Left ventricle myocardium inferior (tissue), 1 donor: ENCODE results near the gene NRF1. TPM values are rescaled to one million over a fixed set of nuclear protein-coding genes. Genes with fewer than 3 reads are reported as not detected.

ENCODE experiments used
- DNase-seq: peaks from one replicate; pipeline ENCODE4 v3.0.0-alpha.2; 2020
- H3K27ac ChIP-seq: fragments of 200-600 bp; replicated peaks from 2 replicates; pipeline ENCODE4 v1.8.0; 2021
- H3K27me3 ChIP-seq: fragments of 200-600 bp; 2 replicates; pipeline ENCODE4 v1.8.0; 2021; ENCODE audit warnings: low read depth
- H3K36me3 ChIP-seq: fragments of 200-600 bp; 2 replicates; pipeline ENCODE4 v1.8.0; 2021
- H3K4me1 ChIP-seq: fragments of 200-600 bp; 2 replicates; pipeline ENCODE4 v1.8.0; 2021
- H3K4me3 ChIP-seq: fragments of 200-600 bp; 2 replicates; pipeline ENCODE4 v1.8.0; 2021; ENCODE audit warnings: mild to moderate bottlenecking, moderate library complexity
- H3K9me3 ChIP-seq: fragments of 200-600 bp; replicated peaks from 2 replicates; pipeline ENCODE4 v1.8.0; 2021
- intact Hi-C: fragments of 100-400 bp; cut with micrococcal nuclease; formaldehyde crosslinking; loops from one replicate; pipeline ENCODE4 v1.11.0; 2022
- total RNA-seq: library from RNA; stranded (reverse); fragmentation: NEBNext Ultra II Directional; extraction: Animal tissue kit (Norgen Biotek cat#: 25700); gene quantifications from one replicate; pipeline ENCODE4 v1.2.1, GENCODE V29; 2021
- TF ChIP-seq, protein P1 (sequence below): fragments of 200-600 bp; IDR thresholded peaks from 2 replicates; pipeline ENCODE4 v1.8.0; 2021; ENCODE audit warnings: antibody characterized with exemption, mild to moderate bottlenecking, borderline replicate concordance
- donor health status: DM: no; HTN: yes; CAD: no; lungs with severe emphysema.

Gene NRF1
- total RNA-seq, 1 donor from 2014 or later, result 9.6 TPM

DNA sequence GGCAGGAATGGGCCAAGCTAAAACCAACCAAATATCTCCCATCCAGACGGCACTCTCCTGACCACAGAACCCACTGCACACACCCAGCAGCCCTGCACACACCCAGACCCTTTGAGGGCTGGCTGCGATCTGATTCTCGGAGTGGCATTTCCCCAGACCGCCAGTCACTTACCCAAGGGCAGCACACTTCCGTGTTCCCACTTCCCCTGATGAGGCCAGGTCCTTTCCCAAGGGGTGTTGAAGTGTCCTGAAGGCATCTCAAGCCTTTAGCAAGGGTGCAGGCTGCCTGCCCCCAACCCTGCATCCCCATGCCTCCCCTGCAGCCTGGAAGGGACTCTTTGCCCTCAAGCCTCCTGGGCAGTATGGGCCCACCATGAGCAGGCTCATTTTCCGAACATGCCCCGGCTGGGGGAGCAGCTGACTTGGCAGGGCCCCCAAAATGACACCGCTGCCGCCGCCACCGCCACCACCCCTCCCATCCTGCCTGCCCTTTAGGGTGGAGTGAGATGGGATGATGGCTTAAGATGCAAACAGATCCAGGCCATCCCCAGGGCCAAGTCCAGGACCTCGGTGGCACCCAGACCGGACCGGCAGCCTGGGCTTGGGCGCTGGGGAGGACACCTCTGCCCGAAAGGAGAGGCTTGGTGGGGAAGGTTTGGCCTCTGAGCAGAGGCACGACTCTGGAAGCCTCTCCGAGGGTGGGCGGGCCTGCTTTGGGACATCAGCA, 159.8 kb downstream of the NRF1 start:
- intact Hi-C loops, result no loop called here
- Histone ChIP-seq H3K9me3 (no peaks in the 10 kb centered on the region), H3K4me3 (no peak overlapping the region), H3K4me1 (no peaks in the 10 kb centered on the region), H3K36me3 (no peaks in the 10 kb centered on the region), H3K27me3 (peaks cover 59% of the 10 kb centered on the region), H3K27ac (no peak overlapping the region)
- no peak for DNase-seq
- TF ChIP-seq, protein P1, sequence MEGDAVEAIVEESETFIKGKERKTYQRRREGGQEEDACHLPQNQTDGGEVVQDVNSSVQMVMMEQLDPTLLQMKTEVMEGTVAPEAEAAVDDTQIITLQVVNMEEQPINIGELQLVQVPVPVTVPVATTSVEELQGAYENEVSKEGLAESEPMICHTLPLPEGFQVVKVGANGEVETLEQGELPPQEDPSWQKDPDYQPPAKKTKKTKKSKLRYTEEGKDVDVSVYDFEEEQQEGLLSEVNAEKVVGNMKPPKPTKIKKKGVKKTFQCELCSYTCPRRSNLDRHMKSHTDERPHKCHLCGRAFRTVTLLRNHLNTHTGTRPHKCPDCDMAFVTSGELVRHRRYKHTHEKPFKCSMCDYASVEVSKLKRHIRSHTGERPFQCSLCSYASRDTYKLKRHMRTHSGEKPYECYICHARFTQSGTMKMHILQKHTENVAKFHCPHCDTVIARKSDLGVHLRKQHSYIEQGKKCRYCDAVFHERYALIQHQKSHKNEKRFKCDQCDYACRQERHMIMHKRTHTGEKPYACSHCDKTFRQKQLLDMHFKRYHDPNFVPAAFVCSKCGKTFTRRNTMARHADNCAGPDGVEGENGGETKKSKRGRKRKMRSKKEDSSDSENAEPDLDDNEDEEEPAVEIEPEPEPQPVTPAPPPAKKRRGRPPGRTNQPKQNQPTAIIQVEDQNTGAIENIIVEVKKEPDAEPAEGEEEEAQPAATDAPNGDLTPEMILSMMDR, result no peak

DNA sequence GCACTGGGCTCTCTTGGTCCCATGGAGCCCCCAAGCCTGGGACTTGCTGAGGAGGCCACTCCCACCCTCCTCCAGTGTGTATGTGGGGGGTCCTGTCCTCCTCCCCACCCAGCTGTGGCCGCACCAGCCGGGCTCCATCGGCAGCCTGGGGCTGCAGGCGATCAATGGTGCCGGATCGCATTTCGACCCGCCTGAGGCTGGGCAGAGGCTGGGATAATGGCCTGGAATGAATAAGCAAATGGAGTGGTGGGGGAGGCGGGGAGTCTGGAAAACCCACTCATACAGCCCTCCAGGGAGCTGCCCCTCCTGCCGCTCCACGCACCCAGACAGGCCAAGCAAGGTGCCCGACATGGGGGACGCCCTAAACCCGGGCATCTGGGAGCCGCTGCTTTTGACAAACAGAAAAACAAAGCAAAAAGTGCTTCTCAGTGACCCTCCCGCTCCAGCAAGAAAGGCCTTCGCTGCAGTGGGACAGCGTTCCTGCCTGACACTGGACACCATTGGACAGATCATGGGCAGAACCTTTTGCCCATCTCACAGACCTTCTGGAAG, 160.5 kb downstream of the NRF1 start:
- no peaks in the 10 kb centered on the region for H3K4me1 ChIP-seq
- intact Hi-C loops, result no loop called here
- no peak for DNase-seq
- H3K36me3 ChIP-seq, result no peaks in the 10 kb centered on the region
- H3K4me3 ChIP-seq, result no peak overlapping the region
- H3K27ac ChIP-seq, result no peak overlapping the region
- H3K9me3 ChIP-seq, result no peaks in the 10 kb centered on the region
- peaks cover 65% of the 10 kb centered on the region for H3K27me3 ChIP-seq
- TF ChIP-seq, protein P1, result no peak

DNA sequence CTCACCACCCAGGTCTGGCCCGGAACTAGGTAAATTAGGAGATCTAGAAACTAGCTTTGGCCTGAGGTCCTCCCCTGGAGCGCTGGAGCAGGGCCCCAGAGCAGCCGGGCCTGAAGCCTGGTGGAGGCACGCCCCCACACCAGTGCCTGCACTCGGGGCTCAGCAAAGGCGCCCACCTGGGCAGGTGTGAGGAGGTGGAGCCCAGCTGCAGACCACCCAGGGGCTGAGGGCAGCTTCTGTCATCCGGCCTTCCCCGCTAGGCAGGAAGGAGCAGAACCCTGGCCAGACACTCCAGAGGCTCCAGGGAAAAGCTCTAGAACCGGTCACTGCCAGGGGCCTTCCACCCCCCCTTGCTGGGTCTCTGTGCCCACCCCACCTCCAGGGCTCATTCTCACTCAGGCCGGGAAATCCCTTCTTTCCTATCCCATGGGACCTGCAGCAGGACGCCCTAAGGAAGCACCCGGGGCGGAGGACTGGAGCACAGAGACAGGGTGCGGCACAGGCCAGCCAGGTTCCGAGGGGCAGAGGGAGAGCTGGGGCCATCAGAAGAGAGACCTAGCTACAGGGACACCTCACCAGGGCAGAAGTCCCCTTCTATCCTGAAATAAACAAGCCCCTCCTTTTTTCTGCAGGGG, 161.2 kb downstream of the NRF1 start:
- Histone ChIP-seq H3K4me1 (no peaks in the 10 kb centered on the region), H3K36me3 (no peaks in the 10 kb centered on the region), H3K4me3 (no peak overlapping the region), H3K9me3 (no peaks in the 10 kb centered on the region), H3K27ac (no peak overlapping the region), H3K27me3 (peaks cover 73% of the 10 kb centered on the region)
- intact Hi-C loops, result no loop called here
- TF ChIP-seq, protein P1, result no peak
- DNase-seq, result no peak

DNA sequence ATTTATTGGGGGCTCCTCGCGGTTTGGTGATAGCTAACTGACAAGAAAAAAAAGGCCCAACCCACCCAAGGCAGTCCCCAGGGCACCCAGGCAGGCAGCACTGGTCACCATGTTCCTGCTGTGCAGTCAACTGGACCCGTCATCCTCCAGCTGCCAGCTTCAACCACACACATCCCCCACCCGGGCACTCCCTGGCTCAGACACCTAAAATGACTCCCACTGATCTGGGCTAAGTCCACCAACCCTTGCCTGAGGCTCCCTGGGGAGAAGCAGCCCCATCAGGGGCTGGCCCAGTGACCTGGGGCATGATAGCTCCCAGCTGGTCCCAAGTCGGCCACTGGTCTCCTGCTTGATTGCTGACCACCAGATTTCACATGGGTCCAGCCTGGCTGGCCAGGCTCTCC, 161.8 kb downstream of the NRF1 start:
- Histone ChIP-seq H3K4me3 (no peak overlapping the region), H3K4me1 (peaks cover 2% of the 10 kb centered on the region), H3K27ac (no peak overlapping the region), H3K27me3 (peaks cover 78% of the 10 kb centered on the region), H3K9me3 (no peaks in the 10 kb centered on the region), H3K36me3 (no peaks in the 10 kb centered on the region)
- TF ChIP-seq, protein P1, result no peak
- intact Hi-C loops, result no loop called here
- DNase-seq, result no peak

DNA sequence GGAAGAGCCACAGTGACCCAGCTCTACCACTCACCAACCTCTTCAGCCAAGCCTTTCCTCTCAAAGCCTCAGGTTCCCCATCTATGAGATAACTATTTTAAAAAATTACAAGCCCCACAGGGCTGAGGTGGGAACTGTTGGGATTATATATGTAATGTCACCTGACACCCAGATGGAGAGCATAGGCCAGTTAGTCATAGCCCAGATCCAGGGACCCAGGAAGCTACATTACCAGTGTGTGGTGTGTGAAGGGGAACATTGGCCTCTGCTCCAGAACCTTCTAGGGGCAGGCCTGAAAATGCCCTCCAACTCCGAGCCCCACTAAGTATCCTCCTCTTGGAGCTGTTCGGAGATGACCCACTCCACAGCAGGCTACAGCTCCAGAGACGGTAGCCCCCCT, 162.4 kb downstream of the NRF1 start:
- Histone ChIP-seq H3K36me3 (no peaks in the 10 kb centered on the region), H3K27me3 (peaks cover 84% of the 10 kb centered on the region), H3K9me3 (no peaks in the 10 kb centered on the region), H3K27ac (no peak overlapping the region), H3K4me1 (peaks cover 7% of the 10 kb centered on the region), H3K4me3 (no peak overlapping the region)
- TF ChIP-seq, protein P1, result no peak
- DNase-seq, result no peak
- intact Hi-C loops, result no loop called here
